ENCODE measurements around the gene TSPAN31. TPM values are rescaled to one million over a fixed set of nuclear protein-coding genes. Genes with fewer than 3 reads are reported as not detected.

The TSPAN31 gene
- 62.2 TPM for polyA plus RNA-seq
- long read RNA-seq, donor 1, transcript TSPAN31-201 (6 exons, 1,849 nt), result major isoform, 11 of 140 reads
- long read RNA-seq, donor 1, partial matches to known transcripts, result 28 of 140 reads
- long read RNA-seq, donor 1, other reads (novel, unspliced or antisense), result 100 of 140 reads
- long read RNA-seq, donor 2, transcript TSPAN31-201 (6 exons, 1,849 nt), result major isoform, 17 of 23 reads
- long read RNA-seq, donor 2, partial matches to known transcripts, result 6 of 23 reads
- long read RNA-seq, donor 2, other reads (novel, unspliced or antisense), result 0 of 23 reads
- long read RNA-seq, donor 3, result 0 reads
- long read RNA-seq, donor 4, partial matches to known transcripts, result 0 of 2 reads
- long read RNA-seq, donor 4, other reads (novel, unspliced or antisense), result 0 of 2 reads
- long read RNA-seq, donor 5, transcript TSPAN31-201 (6 exons, 1,849 nt), result major isoform, 8 of 48 reads
- long read RNA-seq, donor 5, partial matches to known transcripts, result 40 of 48 reads
- long read RNA-seq, donor 5, other reads (novel, unspliced or antisense), result 0 of 48 reads
- long read RNA-seq, donor 6, transcript TSPAN31-201 (6 exons, 1,849 nt), result major isoform, 18 of 68 reads
- long read RNA-seq, donor 6, partial matches to known transcripts, result 48 of 68 reads
- long read RNA-seq, donor 6, other reads (novel, unspliced or antisense), result 0 of 68 reads
- long read RNA-seq, donor 7, partial matches to known transcripts, result 76 of 144 reads
- long read RNA-seq, donor 7, other reads (novel, unspliced or antisense), result 63 of 144 reads
- long read RNA-seq, donor 8, transcript TSPAN31-201 (6 exons, 1,849 nt), result major isoform, 14 of 31 reads
- long read RNA-seq, donor 8, partial matches to known transcripts, result 16 of 31 reads
- long read RNA-seq, donor 8, other reads (novel, unspliced or antisense), result 0 of 31 reads
- long read RNA-seq, donor 9, transcript TSPAN31-201 (6 exons, 1,849 nt), result major isoform, 11 of 11 reads
- long read RNA-seq, donor 9, partial matches to known transcripts, result 0 of 11 reads
- long read RNA-seq, donor 9, other reads (novel, unspliced or antisense), result 0 of 11 reads
- long read RNA-seq, donor 10, transcript TSPAN31-201 (6 exons, 1,849 nt), result major isoform, 25 of 339 reads
- long read RNA-seq, donor 10, partial matches to known transcripts, result 157 of 339 reads
- long read RNA-seq, donor 10, other reads (novel, unspliced or antisense), result 156 of 339 reads
- long read RNA-seq, donor 11, transcript TSPAN31-201 (6 exons, 1,849 nt), result major isoform, 13 of 20 reads
- long read RNA-seq, donor 11, partial matches to known transcripts, result 6 of 20 reads
- long read RNA-seq, donor 11, other reads (novel, unspliced or antisense), result 0 of 20 reads

- DNase-seq, result peak; percentile 97 to 99
Measured at GRCh38 chr12:57744777-57745484, at the start of gene TSPAN31. TSS of gene TSPAN31 (plus strand) at chr12:57745039. CDS start at chr12:57745155, 116 bp downstream.

DNA sequence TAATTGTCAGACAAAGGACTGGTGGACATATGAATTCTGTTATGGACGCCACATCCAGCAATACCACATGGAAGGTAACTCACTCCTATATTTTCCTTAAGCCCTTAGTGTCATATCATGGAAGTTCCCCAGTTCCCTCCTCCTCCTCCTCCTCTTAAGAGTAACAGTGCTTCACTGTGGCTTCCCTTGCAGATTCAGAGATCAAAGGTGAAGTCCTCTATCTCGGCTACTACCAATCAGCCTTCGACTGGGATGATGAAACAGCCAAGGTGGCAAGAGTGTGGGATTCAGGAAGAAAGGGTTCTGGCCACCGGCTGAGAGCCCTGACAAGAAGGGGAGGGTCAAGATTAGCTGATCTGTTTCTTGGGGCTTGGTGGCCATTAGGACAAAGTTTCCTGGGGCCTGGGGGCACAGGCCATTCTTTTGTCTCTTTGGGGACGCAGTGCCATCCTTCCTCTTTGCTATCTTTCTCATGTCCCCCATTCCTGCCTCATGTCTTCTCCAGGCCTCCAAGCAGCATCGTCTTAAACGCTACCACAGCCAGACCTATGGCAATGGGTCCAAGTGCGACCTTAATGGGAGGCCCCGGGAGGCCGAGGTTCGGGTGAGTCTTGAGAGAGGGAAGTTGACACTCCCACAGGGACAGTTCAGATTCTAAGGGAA, 48.9 kb upstream of the TSPAN31 start:
- DNase-seq, result peak; percentile 27 to 51
- Histone ChIP-seq H3K27me3 (ENCODE audit: control insufficient read depth, insufficient read depth, low read length) (no peaks in the 10 kb centered on the region), H3K4me1 (ENCODE audit: control insufficient read depth, insufficient read depth, low read length) (peaks cover 17% of the 10 kb centered on the region), H3K27ac (ENCODE audit: low read length) (no peak overlapping the region), H3K9me3 (ENCODE audit: control insufficient read depth, low read depth, low read length) (no peaks in the 10 kb centered on the region), H3K4me3 (ENCODE audit: low read length) (no peak overlapping the region), H3K36me3 (ENCODE audit: control insufficient read depth, insufficient read depth, low read length) (peaks cover 33% of the 10 kb centered on the region)
- WGBS (ENCODE audit: insufficient coverage, low lambda C conversion rate), result no CpG with 5 or more reads among the region's 11 CpGs

More at GRCh38 chr12:57744777-57745484, at the start of gene TSPAN31:
- no CpG with 5 or more reads among the region's 29 CpGs for WGBS (ENCODE audit: insufficient coverage, low lambda C conversion rate)
- peaks cover 29% of the 10 kb centered on the region for H3K27me3 ChIP-seq (ENCODE audit: control insufficient read depth, insufficient read depth, low read length)
- H3K4me1 ChIP-seq (ENCODE audit: control insufficient read depth, insufficient read depth, low read length), result peaks cover 11% of the 10 kb centered on the region
- H3K27ac ChIP-seq (ENCODE audit: low read length), result peak within 1 kb of the TSS; percentile 90
- peak within 1 kb of the TSS; percentile 92 for H3K4me3 ChIP-seq (ENCODE audit: low read length)
- H3K36me3 ChIP-seq (ENCODE audit: control insufficient read depth, insufficient read depth, low read length), result peaks cover 33% of the 10 kb centered on the region
- no peaks in the 10 kb centered on the region for H3K9me3 ChIP-seq (ENCODE audit: control insufficient read depth, low read depth, low read length)

DNA sequence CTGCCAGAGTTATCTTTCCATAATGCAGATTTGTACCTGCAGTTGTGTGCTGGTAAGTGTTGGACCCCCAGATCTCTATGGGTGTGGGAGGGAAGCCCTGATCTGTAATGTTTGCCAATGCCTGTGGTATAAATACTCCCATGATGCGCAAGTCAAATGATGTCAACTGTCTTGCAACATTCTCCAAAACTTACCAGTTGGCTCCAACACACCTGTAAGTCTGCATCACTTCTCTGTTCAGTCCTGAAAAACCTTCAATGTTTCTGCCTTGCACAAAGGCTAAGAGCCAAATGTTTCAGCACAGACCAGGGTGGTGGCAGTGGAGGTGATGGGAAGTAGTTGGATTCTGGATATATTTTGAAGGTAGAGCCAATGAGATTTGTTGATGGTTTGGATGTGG, 47.8 kb upstream of the TSPAN31 start:
- no CpG with 5 or more reads among the region's 1 CpG for WGBS (ENCODE audit: insufficient coverage, low lambda C conversion rate)
- H3K27ac ChIP-seq (ENCODE audit: low read length), result no peak overlapping the region
- H3K4me3 ChIP-seq (ENCODE audit: low read length), result no peak overlapping the region
- H3K9me3 ChIP-seq (ENCODE audit: control insufficient read depth, low read depth, low read length), result no peaks in the 10 kb centered on the region
- peaks cover 17% of the 10 kb centered on the region for H3K4me1 ChIP-seq (ENCODE audit: control insufficient read depth, insufficient read depth, low read length)
- no peak for DNase-seq
- no peaks in the 10 kb centered on the region for H3K27me3 ChIP-seq (ENCODE audit: control insufficient read depth, insufficient read depth, low read length)
- peaks cover 33% of the 10 kb centered on the region for H3K36me3 ChIP-seq (ENCODE audit: control insufficient read depth, insufficient read depth, low read length)

DNA sequence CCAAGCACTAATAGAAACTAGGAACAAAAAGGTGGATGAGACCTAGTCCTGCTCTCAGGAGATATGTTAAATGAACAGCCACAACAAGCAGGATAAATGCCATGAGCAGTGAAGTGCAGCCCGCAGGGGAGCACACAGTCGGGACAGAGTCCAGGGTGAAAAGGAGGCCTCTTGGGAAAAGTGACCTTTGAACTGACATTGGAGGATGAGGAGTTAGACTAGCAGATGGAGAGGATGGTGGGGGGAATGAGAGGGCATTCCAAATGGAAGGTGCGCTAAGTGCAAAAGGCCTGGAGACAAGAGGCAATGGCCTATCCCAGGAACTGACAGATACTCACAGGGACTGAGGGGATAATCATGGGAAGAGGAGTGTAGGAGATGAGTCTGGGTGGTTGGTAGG, 46.4 kb upstream of the TSPAN31 start:
- H3K27me3 ChIP-seq (ENCODE audit: control insufficient read depth, insufficient read depth, low read length), result no peaks in the 10 kb centered on the region
- no peak overlapping the region for H3K4me3 ChIP-seq (ENCODE audit: low read length)
- no CpG with 5 or more reads among the region's 3 CpGs for WGBS (ENCODE audit: insufficient coverage, low lambda C conversion rate)
- H3K36me3 ChIP-seq (ENCODE audit: control insufficient read depth, insufficient read depth, low read length), result peaks cover 38% of the 10 kb centered on the region
- DNase-seq, result peak in 1 of 2 donors; percentile 28
- H3K4me1 ChIP-seq (ENCODE audit: control insufficient read depth, insufficient read depth, low read length), result peaks cover 13% of the 10 kb centered on the region
- H3K27ac ChIP-seq (ENCODE audit: low read length), result no peak overlapping the region
- H3K9me3 ChIP-seq (ENCODE audit: control insufficient read depth, low read depth, low read length), result no peaks in the 10 kb centered on the region

- Histone ChIP-seq H3K36me3 (ENCODE audit: control insufficient read depth, insufficient read depth, low read length) (peaks cover 45% of the 10 kb centered on the region), H3K4me1 (ENCODE audit: control insufficient read depth, insufficient read depth, low read length) (peaks cover 5% of the 10 kb centered on the region), H3K9me3 (ENCODE audit: control insufficient read depth, low read depth, low read length) (no peaks in the 10 kb centered on the region), H3K4me3 (ENCODE audit: low read length) (no peak overlapping the region), H3K27me3 (ENCODE audit: control insufficient read depth, insufficient read depth, low read length) (no peaks in the 10 kb centered on the region), H3K27ac (ENCODE audit: low read length) (no peak overlapping the region)
- DNase-seq, result no peak
- WGBS (ENCODE audit: insufficient coverage, low lambda C conversion rate), result no CpG with 5 or more reads among the region's 2 CpGs
Measured at GRCh38 chr12:57700317-57700716, 44.5 kb upstream of the TSPAN31 start.

- Histone ChIP-seq H3K36me3 (ENCODE audit: control insufficient read depth, insufficient read depth, low read length) (peaks cover 30% of the 10 kb centered on the region), H3K9me3 (ENCODE audit: control insufficient read depth, low read depth, low read length) (no peaks in the 10 kb centered on the region), H3K27me3 (ENCODE audit: control insufficient read depth, insufficient read depth, low read length) (no peaks in the 10 kb centered on the region), H3K4me1 (ENCODE audit: control insufficient read depth, insufficient read depth, low read length) (no peaks in the 10 kb centered on the region), H3K4me3 (ENCODE audit: low read length) (no peak overlapping the region), H3K27ac (ENCODE audit: low read length) (no peak overlapping the region)
- DNase-seq, result no peak
- WGBS (ENCODE audit: insufficient coverage, low lambda C conversion rate), result no CpG with 5 or more reads among the region's 3 CpGs
Measured at GRCh38 chr12:57707250-57707649, 37.6 kb upstream of the TSPAN31 start.

DNA sequence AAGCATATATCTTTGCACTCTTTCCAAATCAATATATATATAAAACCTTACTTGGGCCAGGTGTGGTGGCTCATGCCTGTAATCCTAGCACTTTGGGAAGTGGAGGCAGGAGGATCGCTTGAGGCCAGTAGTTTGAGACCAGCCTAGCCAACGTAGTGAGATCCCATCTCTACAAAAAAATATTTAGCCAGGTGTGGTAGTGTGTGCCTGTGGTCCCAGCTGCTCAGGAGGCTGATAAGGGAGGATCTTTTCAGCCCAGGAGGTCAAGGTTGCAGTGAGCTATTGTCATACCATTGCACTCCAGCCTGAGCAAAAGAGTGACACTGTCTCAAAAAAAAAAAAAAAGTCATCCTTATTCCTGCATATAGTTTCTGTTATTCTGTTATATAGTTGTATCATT, 36.5 kb upstream of the TSPAN31 start:
- no peaks in the 10 kb centered on the region for H3K4me1 ChIP-seq (ENCODE audit: control insufficient read depth, insufficient read depth, low read length)
- DNase-seq, result no peak
- H3K27me3 ChIP-seq (ENCODE audit: control insufficient read depth, insufficient read depth, low read length), result no peaks in the 10 kb centered on the region
- WGBS (ENCODE audit: insufficient coverage, low lambda C conversion rate), result no CpG with 5 or more reads among the region's 2 CpGs
- H3K36me3 ChIP-seq (ENCODE audit: control insufficient read depth, insufficient read depth, low read length), result peaks cover 32% of the 10 kb centered on the region
- no peak overlapping the region for H3K4me3 ChIP-seq (ENCODE audit: low read length)
- H3K9me3 ChIP-seq (ENCODE audit: control insufficient read depth, low read depth, low read length), result no peaks in the 10 kb centered on the region
- H3K27ac ChIP-seq (ENCODE audit: low read length), result no peak overlapping the region

GRCh38 chr12:57712701-57713100, 32.1 kb upstream of the TSPAN31 start:
- DNase-seq, result no peak
- H3K27ac ChIP-seq (ENCODE audit: low read length), result no peak overlapping the region
- H3K4me3 ChIP-seq (ENCODE audit: low read length), result no peak overlapping the region
- H3K36me3 ChIP-seq (ENCODE audit: control insufficient read depth, insufficient read depth, low read length), result peaks cover 42% of the 10 kb centered on the region
- no peaks in the 10 kb centered on the region for H3K4me1 ChIP-seq (ENCODE audit: control insufficient read depth, insufficient read depth, low read length)
- no peaks in the 10 kb centered on the region for H3K27me3 ChIP-seq (ENCODE audit: control insufficient read depth, insufficient read depth, low read length)
- no peaks in the 10 kb centered on the region for H3K9me3 ChIP-seq (ENCODE audit: control insufficient read depth, low read depth, low read length)
- 100% methylated on average over 2 of the region's 3 CpGs for WGBS (ENCODE audit: insufficient coverage, low lambda C conversion rate)

- Histone ChIP-seq H3K27me3 (ENCODE audit: control insufficient read depth, insufficient read depth, low read length) (no peaks in the 10 kb centered on the region), H3K4me3 (ENCODE audit: low read length) (no peak overlapping the region), H3K9me3 (ENCODE audit: control insufficient read depth, low read depth, low read length) (no peaks in the 10 kb centered on the region), H3K27ac (ENCODE audit: low read length) (no peak overlapping the region), H3K36me3 (ENCODE audit: control insufficient read depth, insufficient read depth, low read length) (peaks cover 46% of the 10 kb centered on the region), H3K4me1 (ENCODE audit: control insufficient read depth, insufficient read depth, low read length) (no peaks in the 10 kb centered on the region)
- no peak for DNase-seq
- no CpG with 5 or more reads among the region's 5 CpGs for WGBS (ENCODE audit: insufficient coverage, low lambda C conversion rate)
Measured at GRCh38 chr12:57713209-57713608, 31.6 kb upstream of the TSPAN31 start.

Measured in large intestine (tissue), 12 donors.